CD14-positive monocyte (primary cell): Measurements from ENCODE around the gene TMEM135. TPM values are rescaled to one million over a fixed set of nuclear protein-coding genes. Genes with fewer than 3 reads are reported as not detected.

Experiments used
- DNase-seq, 3 donors: peaks; one replicate each; pipeline ENCODE4 v3.0.0-alpha.2; 2011 to 2022
- H2AFZ ChIP-seq: 2 replicates; pipeline ENCODE4 v1.6.0; 2012; ENCODE audit warnings: mild to moderate bottlenecking, low read depth, low read length, inconsistent platforms; ENCODE audit not compliant: insufficient read depth, poor library complexity, severe bottlenecking
- H3K27ac ChIP-seq, 2 donors: 1 replicate in 1 of 2; 2 replicates in 1 of 2; pipeline ENCODE4 v1.5.1; 2012 to 2013; ENCODE audit warnings: low read length in 2 of 2, control low read depth in 1 of 2, inconsistent platforms in 1 of 2, low read depth in 1 of 2, mild to moderate bottlenecking in 1 of 2
- H3K27me3 ChIP-seq, 2 donors: one replicate each; pipeline versions ENCODE4 v1.6.0 to v1.6.1; 2011 to 2013; ENCODE audit warnings: low read length in 2 of 2; ENCODE audit not compliant: control insufficient read depth in 2 of 2, insufficient read depth in 2 of 2
- H3K36me3 ChIP-seq, 2 donors: replicated peaks in 1 of 2; 1 replicate in 1 of 2; 2 replicates in 1 of 2; pipeline versions ENCODE4 v1.5.1 to v1.6.1; 2012 to 2013; ENCODE audit warnings: low read length in 2 of 2, control low read depth in 1 of 2, inconsistent platforms in 1 of 2, mild to moderate bottlenecking in 1 of 2; ENCODE audit not compliant: insufficient read depth in 2 of 2, control insufficient read depth in 1 of 2
- H3K4me1 ChIP-seq, 2 donors: 1 replicate in 1 of 2; 2 replicates in 1 of 2; pipeline versions ENCODE4 v1.5.1 to v1.6.1; 2012 to 2013; ENCODE audit warnings: low read length in 2 of 2, control low read depth in 1 of 2, inconsistent platforms in 1 of 2, mild to moderate bottlenecking in 1 of 2, moderate library complexity in 1 of 2; ENCODE audit not compliant: insufficient read depth in 2 of 2, control insufficient read depth in 1 of 2
- H3K4me2 ChIP-seq: replicated peaks from 2 replicates; pipeline ENCODE3; 2012; ENCODE audit warnings: low read length, moderate library complexity, mild to moderate bottlenecking; ENCODE audit not compliant: poor library complexity, severe bottlenecking; ENCODE audit errors: extremely low read depth
- H3K4me3 ChIP-seq, 3 experiments: fragments of 200-600 bp in 1 of 3; sonication (generic) in 1 of 3; replicated peaks in 1 of 3; 1 replicate in 2 of 3; 2 replicates in 1 of 3; pipeline ENCODE4 v1.5.1; 2011 to 2013; ENCODE audit warnings: low read length in 3 of 3, mild to moderate bottlenecking in 3 of 3, control low read depth in 2 of 3, low read depth in 2 of 3, inconsistent platforms in 1 of 3, moderate library complexity in 1 of 3
- H3K79me2 ChIP-seq: 2 replicates; pipeline ENCODE4 v1.6.0; 2012; ENCODE audit warnings: mild to moderate bottlenecking, control low read depth, inconsistent platforms, low read length, moderate library complexity; ENCODE audit not compliant: insufficient read depth
- H3K9ac ChIP-seq: 2 replicates; pipeline ENCODE4 v1.6.0; 2017; ENCODE audit warnings: low read length, mild to moderate bottlenecking; ENCODE audit not compliant: insufficient read depth, poor library complexity, severe bottlenecking
- H3K9me3 ChIP-seq, 2 donors: replicated peaks in 1 of 2; 1 replicate in 1 of 2; 2 replicates in 1 of 2; pipeline versions ENCODE4 v1.5.1 to v1.6.1; 2012 to 2013; ENCODE audit warnings: low read length in 2 of 2, control low read depth in 1 of 2; ENCODE audit not compliant: control insufficient read depth in 1 of 2, insufficient read depth in 1 of 2
- H4K20me1 ChIP-seq: 2 replicates; pipeline ENCODE4 v1.6.0; 2012; ENCODE audit warnings: mild to moderate bottlenecking, low read length, control low read depth, moderate library complexity; ENCODE audit not compliant: insufficient read depth
- H3K27ac Mint-ChIP-seq, 7 donors: one replicate each; pipeline ENCODE4 v1.8.0; 2020; ENCODE audit warnings: mild to moderate bottlenecking in 7 of 7, mixed read lengths in 7 of 7, moderate library complexity in 6 of 7, inconsistent platforms in 2 of 7
- H3K27me3 Mint-ChIP-seq, 3 donors: one replicate each; pipeline ENCODE4 v1.8.0; 2021 to 2022; ENCODE audit warnings: low read depth in 3 of 3, mild to moderate bottlenecking in 3 of 3, mixed read lengths in 3 of 3, moderate library complexity in 3 of 3, inconsistent platforms in 1 of 3
- H3K36me3 Mint-ChIP-seq, 2 donors: one replicate each; pipeline ENCODE4 v1.8.0; 2020; ENCODE audit warnings: mixed read lengths in 2 of 2, inconsistent platforms in 1 of 2, mild to moderate bottlenecking in 1 of 2
- H3K4me1 Mint-ChIP-seq: one replicate; pipeline ENCODE4 v1.8.0; 2020; ENCODE audit warnings: mild to moderate bottlenecking, mixed read lengths
- H3K4me3 Mint-ChIP-seq, 2 donors: one replicate each; pipeline ENCODE4 v1.8.0; 2020; ENCODE audit warnings: mild to moderate bottlenecking in 2 of 2, mixed read lengths in 2 of 2, moderate library complexity in 1 of 2
- H3K9me3 Mint-ChIP-seq, 7 donors: one replicate each; pipeline ENCODE4 v1.8.0; 2020 to 2022; ENCODE audit warnings: mixed read lengths in 7 of 7, mild to moderate bottlenecking in 6 of 7, moderate library complexity in 6 of 7, inconsistent platforms in 2 of 7
- CTCF ChIP-seq: fragments of 200-600 bp; IDR thresholded peaks from one replicate; pipeline ENCODE4 v1.8.0; 2022; ENCODE audit warnings: antibody characterized with exemption, mild to moderate bottlenecking
- WGBS: methylation state at CpG from one replicate; pipeline ENCODE4 v1.1.5; 2013; ENCODE audit warnings: missing lambda C conversion rate; ENCODE audit not compliant: insufficient coverage; 5-methylcytosine and 5-hydroxymethylcytosine counted together
- intact Hi-C, 2 donors: fragments of 100-400 bp; cut with micrococcal nuclease; formaldehyde crosslinking; loops; one replicate each; pipeline versions ENCODE4 v1.15.0 to v1.15.1; 2023
- polyA plus RNA-seq, 3 donors: library from polyadenylated mRNA; depleted of rRNA in 1 of 3; unstranded in 2 of 3; stranded (reverse) in 1 of 3; fragments of 300-500 nt in 2 of 3; fragments of >200 nt in 1 of 3; fragmentation: Illumina TruSeq in 2 of 3; gene quantifications; 1 replicate in 2 of 3; 2 replicates in 1 of 3; pipeline ENCODE4 v1.2.3, GENCODE V29; 2012 to 2021

TMEM135 gene
- polyA plus RNA-seq, 3 donors, result 2.7 to 8.4 (median 5.9) TPM

- no peak overlapping the region for H3K4me3 ChIP-seq
- no peaks in the 10 kb centered on the region for H4K20me1 ChIP-seq
- no peak overlapping the region for H3K4me2 ChIP-seq
- 100% methylated on average over 1 of the region's 2 CpGs for whole genome bisulfite sequencing
- H3K9me3 ChIP-seq, result peaks cover 0 to 11% of the 10 kb centered on the region in 2 donors
- H3K4me3 Mint-ChIP-seq, result no peak overlapping the region
- H3K27me3 Mint-ChIP-seq, result no peaks in the 10 kb centered on the region
- H3K27ac ChIP-seq, result no peak overlapping the region
- H3K27ac Mint-ChIP-seq, result no peak overlapping the region
- H3K79me2 ChIP-seq, result no peaks in the 10 kb centered on the region
- peaks cover 6% of the 10 kb centered on the region for H3K4me1 Mint-ChIP-seq
- no peaks in the 10 kb centered on the region for H3K27me3 ChIP-seq
- intact Hi-C loops, result no loop called here
- peaks cover 0 to 12% (median 6%) of the 10 kb centered on the region in 7 donors for H3K9me3 Mint-ChIP-seq
- no peaks in the 10 kb centered on the region for H3K36me3 ChIP-seq
- H3K36me3 Mint-ChIP-seq, result peaks cover 1 to 7% of the 10 kb centered on the region in 2 donors
- peaks cover under 1 to 5% of the 10 kb centered on the region in 2 donors for H3K4me1 ChIP-seq
- DNase-seq, result no peak
- H3K9ac ChIP-seq, result no peak overlapping the region
- no peak overlapping the region for H2AFZ ChIP-seq
- no peak for TF ChIP-seq CTCF
Observed at GRCh38 chr11:87301785-87302540, 264.2 kb downstream of the TMEM135 start.

- no CpG with 5 or more reads among the region's 1 CpG for WGBS
- H2AFZ ChIP-seq, result no peak overlapping the region
- intact Hi-C loops, result no loop called here
Observed at GRCh38 chr11:87304412-87304811, 266.7 kb downstream of the TMEM135 start.

More at GRCh38 chr11:87304412-87304811, 266.7 kb downstream of the TMEM135 start:
- no peaks in the 10 kb centered on the region for H3K27me3 Mint-ChIP-seq
- H3K27ac Mint-ChIP-seq, result no peak overlapping the region
- no peak overlapping the region for H3K4me3 ChIP-seq
- peaks cover 14% of the 10 kb centered on the region for H3K4me1 Mint-ChIP-seq
- H3K9me3 Mint-ChIP-seq, result no peaks in the 10 kb centered on the region
- H3K27ac ChIP-seq, result no peak overlapping the region
- H3K9me3 ChIP-seq, result no peaks in the 10 kb centered on the region
- no peak overlapping the region for H3K4me2 ChIP-seq
- no peak overlapping the region for H3K4me3 Mint-ChIP-seq
- peaks cover 4 to 10% of the 10 kb centered on the region in 2 donors for H3K4me1 ChIP-seq
- H3K36me3 ChIP-seq, result no peaks in the 10 kb centered on the region
- no peaks in the 10 kb centered on the region for H3K79me2 ChIP-seq
- no peak for DNase-seq
- H3K27me3 ChIP-seq, result no peaks in the 10 kb centered on the region
- H4K20me1 ChIP-seq, result no peaks in the 10 kb centered on the region
- no peak overlapping the region for H3K9ac ChIP-seq
- no peak for TF ChIP-seq CTCF
- H3K36me3 Mint-ChIP-seq, result peaks cover 3 to 7% of the 10 kb centered on the region in 2 donors
